Hippocampal formation (tissue), 2 donors: ENCODE data around the gene SHANK3.
"Not testable (repeated sequence)": the region's sequence is repeated elsewhere in the genome, so short reads cannot be mapped to it uniquely, and the experiment has no call there.

ENCODE experiments used
- DNase-seq, 2 donors: peaks; one replicate each; lab custom pipeline; 2025; lab: John Stamatoyannopoulos, UW

Gene SHANK3

DNA sequence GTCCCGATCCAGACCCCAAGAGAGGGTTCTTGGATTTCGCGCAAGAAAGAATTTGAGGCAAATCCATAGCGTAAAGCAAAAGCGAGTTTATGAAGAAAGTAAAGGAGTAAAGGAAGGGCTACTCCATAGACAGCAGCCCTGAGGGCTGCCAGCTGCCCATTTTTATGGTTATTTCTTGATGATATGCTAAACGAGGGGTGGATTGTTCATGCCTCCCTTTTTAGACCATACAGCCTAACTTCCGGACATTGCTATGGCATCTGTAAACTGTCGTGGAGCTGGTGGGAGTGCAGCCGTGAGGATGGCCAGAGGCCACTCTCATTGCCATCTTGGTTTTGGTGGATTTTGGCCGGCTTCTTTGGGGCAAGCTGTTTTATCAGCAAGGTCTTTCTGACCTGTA, 19.4 kb upstream of the SHANK3 start:
- DNase-seq = no peak

DNA sequence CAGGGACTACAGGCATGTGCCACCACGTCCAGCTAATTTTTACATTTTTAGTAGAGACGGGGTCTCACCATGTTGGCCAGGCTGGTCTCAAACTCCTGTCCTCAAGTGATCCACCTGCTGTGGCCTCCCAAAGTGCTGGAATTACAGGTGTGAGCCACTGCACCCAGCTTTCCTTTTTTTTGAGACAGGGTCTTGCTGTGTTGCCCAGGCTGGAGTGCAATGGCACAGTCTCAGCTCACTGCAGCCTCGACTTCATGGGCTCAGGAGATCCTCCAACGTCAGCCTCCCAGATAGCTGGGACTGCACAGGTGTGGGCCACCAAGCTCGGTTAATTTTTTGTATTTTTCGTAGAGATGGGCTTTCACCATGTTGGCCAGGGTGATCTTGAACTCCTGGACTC, 18.0 kb upstream of the SHANK3 start:
- not testable (repeated sequence) for DNase-seq

DNA sequence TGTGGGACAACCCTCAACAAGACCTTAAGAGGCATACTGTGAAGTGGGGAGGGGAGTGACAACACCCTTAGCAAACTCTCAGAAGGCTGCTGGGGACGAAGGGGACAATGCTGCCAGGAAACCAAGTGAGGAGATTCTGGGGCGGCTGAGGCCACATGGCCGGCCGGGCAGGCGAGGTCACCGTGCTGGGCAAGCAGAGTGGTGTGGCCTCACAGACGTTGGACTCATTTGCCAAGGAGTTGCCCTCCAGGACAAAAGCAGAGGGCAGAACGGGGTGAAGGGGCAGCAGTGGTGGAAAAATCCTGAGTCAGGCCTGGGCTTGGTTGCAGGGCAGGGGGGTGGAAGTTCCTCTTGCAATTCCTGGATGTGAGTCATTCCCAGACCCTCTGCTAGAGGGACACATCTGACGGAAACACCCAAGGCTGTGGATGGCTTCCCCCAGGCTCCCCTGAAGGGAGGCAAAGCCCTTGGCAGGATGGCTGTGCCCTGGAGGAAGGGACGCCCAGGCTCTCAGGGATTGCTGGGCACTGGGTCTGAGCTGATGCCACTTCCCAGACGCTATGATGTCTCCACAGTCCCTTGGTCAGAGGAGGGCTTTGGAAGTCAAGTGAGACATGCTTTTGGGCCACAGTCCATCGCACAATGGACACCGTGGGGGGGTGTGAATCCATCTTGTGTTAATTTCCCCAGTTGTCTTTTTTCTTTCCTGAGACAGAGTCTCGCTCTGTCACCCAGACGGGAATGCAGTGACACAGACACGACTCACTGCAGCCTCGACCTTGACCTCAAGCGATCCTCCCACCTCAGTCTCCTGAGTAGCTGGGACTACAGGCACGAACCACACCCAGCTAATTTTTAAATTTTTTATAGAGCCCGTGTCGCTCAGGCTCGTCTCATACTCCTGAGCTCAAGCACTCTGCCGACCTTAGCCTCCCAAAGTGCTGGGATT, 16.2 kb upstream of the SHANK3 start:
- DNase-seq = no peak

DNA sequence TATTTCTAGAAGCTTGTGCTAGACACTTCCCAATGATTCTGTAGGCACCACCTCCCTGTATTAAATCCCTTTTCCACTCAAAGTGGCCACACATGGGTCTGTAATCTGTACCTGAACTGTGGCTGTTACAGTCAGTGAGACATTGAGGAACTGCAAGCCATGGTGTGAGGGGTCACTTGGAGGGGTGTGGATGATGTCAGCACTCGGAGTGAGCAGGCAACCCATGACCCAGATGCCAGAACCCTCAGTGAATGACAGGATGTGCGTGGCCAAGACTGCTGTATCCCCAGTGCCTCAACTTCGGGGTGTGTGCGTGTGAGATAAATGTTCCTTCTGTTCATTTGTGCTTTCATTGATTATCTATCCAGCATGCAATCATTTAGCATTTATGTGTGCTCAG, 14.7 kb upstream of the SHANK3 start:
- DNase-seq = no peak

DNA sequence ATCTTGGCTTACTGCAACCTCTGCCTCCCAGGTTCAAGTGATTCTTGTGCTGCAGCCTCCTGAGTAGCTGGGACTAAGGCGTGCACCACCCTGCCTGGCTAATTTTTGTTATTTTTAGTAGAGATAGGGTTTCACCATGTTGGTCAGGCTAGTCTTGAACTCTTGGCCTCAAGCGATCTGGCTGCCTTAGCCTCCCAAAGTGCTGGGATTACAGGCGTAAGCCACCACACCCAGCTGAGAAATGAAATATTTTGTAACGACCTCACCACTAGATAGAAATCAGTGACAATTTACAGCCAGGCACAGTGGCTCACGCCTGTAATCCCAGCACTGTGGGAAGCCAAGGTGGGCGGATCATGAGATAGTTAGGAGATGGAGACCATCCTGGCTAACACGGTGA, 12.9 kb upstream of the SHANK3 start:
- DNase-seq = not testable (repeated sequence)

DNA sequence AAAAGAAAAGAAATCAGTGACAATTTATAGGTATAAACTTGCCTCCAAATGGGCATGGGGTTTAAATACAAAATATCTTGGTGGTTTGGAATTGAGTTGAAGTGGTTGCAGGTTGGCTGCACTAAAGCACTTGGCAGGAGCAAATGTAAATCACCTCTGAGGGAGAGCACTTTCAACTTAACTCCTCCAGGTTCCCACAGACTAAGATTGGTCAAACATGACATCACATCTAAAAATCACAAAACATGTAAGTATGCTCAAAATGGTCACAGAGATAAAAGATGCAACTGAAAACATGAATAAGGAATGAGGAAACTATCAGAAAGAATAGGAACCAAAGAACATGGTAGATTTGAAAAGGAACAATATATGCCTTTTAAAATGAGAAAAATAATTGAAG, 12.3 kb upstream of the SHANK3 start:
- DNase-seq = no peak

DNA sequence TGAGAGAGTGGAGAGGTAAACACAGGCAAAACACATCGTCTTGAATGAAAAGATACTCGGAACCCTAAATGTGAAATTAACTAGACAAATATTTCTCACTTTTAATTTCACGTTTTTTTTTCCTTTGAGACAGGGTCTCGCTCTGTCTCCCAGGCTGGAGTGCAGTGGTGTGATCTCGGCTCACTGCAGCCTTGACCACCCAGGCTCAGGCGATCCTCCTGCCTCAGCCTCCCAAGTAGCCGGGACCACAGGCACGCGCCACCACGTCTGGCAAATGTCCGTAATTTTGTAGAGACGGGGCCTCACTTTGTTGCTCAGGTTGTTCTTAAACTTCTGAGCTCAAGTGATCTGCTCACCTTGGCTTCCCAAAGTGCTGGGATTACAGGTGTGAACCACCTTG, 7.4 kb upstream of the SHANK3 start:
- DNase-seq = no peak

DNA sequence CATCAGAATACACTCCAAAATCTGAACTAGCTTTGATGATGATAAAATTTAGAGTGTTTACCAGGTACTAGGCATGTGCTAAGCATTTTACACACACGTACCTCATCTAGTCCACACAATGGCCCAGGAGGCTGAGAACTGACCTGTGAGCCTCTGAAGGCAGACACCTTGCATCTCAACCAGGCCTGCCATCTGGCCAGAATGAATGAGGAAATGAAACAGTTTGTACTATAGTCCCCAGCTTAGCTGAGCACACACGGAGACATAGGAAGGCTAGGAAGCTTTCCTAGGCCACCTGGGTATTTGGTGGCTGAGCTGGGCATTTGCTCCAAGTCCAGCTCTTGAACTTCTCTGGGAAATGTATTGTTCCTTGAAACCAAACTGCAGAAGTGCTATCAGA, 6.9 kb upstream of the SHANK3 start:
- DNase-seq = no peak

DNA sequence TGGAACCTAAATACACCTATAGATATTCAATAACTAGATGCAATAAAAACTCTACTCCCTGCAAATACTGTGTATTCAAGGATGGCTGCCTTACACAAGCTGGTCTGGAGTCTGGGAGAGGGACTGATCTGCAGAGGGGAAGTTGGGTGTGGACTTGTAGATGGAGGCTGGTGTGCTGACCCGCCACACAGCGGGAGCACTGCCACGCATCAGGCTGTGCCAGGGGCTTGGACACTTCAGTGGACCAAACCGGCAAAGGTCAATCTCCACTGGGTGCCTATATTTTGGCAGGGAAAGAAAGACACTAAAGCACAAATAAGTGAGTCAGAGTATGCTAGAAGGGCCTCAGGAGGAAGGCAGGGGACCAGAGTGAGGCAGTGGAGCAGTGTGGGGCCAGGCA, 2.1 kb upstream of the SHANK3 start:
- DNase-seq = no peak

DNA sequence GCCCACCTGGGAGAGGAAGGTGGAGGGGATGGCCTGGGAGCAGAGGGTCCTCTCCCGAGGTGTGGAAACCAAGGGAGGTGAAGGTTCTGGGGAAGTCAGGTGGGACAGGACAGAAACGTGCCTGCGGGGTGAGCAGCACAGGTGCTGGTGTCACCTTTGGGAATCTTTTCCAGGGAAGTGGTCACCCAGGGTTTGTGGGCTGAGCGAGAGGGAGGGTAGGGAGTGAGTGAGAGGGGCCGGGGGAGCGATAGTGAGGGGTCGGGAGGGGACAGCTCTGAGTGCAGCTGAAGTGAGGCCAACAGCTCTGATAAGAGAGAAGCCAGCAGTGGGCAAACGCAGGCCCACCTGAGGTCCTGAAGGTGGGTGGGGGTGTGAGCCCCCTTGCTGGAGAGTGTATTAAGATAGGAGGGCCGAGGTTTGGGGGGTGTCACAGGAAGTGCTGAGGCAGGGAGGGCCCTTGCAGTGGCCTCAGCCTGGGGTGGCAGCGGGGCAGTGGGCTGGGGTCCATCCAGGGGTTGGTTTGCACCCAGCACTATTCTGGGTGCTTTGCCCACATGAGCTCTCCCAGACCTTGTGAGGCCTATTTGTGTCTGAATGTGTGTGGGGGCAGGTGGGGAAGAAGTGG, 1.6 kb upstream of the SHANK3 start:
- DNase-seq = no peak

DNA sequence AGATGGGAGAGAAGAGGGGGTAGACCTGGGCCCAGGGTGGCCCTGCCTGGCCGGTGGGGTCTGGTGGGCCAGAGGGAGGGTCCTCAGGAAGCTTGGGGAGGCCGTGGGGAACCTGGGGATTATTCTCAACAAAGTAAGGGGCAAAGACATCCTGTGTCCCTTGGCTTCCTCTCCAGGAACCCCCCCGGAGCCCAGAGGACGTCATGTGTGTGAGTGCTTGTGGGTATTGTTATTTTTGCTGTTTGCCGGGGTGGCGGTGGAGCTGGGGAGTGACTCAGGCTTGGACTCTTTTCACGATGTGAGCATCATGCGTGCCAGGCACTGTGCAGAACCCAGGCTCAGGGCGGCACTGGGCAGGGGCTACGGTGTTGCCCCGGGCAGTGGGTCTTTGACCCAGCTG, 982 bp upstream of the SHANK3 start:
- DNase-seq = no peak

DNA sequence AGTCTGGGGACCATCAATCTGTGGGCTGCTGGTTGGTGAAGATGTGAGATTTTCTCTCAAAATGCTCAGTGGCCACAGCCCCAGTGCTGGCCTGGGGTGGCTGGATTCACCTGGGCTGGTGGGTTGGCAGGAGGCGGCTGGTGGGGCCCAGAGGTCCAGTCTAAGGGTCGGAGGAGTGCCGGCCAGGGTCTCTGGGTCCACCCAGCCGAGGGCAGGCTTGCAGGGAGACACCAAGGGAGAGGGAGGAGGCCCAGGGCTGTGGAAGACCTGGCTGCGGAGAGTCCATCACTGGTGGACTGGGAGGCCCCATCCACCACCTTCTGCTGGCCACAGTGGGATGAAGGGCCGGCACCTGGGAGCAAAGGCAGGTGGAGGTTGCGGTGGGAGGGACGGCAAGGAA, 582 bp upstream of the SHANK3 start:
- DNase-seq = no peak

DNA sequence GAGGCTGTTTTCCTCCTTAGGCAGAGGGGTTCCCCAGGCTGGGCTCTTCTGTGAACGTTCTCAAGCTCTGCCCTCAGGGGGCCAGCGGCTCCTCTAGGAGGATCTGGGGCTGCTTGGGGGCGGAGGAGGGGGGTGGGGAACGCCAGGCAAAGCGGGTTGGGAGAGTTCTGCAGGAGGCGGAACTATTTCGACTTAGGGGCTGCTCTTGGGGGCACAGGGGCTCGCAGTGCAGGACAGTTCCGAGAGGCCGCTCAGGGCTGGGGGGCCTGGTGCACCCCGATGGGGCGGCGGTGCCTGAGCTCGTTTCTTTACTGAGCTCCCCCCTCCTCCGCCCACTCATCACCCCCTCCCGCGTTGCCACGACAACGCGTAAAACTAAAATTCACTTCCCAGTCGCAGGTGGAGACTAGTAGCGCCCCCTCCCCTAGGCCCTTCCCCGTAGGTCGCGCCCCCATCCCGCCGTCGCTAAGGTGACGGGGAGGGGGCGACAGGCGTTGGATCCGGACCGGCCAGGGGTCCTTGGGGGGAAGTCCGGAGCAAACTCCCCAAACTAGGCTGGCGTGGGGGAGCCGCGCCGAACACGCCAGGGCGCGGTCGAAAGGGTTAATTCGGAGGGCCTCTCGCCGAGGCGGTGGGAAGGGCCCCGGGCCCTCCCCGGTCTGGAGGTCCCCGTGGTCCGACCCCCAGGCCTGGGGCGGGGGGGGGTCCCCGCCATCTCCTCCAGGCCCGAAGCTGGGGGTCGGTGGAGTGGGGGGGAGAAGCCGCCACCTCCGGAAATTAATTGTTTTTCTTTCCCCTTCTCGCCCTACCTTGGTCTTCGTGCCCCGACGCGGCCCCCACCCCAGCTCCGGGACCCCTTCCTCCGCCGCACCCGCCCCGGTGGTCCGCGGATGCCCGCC, 857 bp downstream of the SHANK3 start:
- no peak for DNase-seq

DNA sequence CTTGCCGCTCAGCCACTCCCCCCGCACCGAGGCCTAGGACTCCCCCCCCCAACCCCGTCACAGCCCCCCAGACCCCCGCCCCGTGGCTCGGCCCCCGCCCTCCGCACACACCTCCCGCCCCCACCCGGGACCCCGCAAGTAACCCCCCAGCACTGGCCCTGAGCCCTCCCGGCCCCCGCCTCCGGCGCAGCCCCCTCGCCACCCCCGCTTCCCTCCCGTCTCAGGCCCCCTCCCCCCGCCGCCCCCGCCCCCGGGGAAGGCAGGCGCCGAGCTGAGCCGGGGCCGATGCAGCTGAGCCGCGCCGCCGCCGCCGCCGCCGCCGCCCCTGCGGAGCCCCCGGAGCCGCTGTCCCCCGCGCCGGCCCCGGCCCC, 1.5 kb downstream of the SHANK3 start:
- DNase-seq = no peak

DNA sequence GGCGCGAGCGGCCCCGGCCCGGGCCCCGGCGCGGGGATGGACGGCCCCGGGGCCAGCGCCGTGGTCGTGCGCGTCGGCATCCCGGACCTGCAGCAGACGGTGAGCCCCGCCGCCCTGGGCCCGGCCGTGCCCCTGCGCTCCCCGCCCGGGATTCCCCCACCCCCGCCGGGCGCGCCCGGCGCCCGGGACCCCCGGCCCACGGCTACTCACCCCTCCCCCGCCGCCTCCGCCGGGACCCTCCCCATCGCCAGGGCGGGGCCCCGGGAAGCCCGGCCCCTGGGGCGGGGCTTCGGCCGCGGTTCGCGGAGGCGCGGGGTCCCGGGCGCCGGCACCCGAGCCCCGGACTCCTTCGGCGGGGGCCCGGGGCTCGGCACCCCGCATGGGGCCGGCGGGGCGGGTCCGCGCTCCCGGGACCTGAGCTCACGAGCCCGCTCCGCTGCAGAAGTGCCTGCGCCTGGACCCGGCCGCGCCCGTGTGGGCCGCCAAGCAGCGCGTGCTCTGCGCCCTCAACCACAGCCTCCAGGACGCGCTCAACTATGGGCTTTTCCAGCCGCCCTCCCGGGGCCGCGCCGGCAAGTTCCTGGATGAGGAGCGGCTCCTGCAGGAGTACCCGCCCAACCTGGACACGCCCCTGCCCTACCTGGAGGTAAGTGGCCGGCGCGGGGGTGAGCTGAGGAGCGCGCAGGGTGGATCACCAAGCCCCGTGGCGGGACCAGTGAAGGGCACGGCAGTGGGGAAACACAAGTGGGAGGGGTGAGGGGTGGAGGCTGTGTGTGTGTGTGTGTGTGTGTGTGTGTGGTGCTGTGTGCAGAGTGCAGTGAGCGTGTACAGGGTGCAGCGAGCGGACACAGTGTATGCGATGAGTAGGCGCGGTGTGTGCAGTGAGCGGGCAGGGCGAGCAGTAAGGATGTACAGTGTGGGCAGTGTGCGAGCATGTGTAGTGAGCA, 2.3 kb downstream of the SHANK3 start:
- DNase-seq = no peak

DNA sequence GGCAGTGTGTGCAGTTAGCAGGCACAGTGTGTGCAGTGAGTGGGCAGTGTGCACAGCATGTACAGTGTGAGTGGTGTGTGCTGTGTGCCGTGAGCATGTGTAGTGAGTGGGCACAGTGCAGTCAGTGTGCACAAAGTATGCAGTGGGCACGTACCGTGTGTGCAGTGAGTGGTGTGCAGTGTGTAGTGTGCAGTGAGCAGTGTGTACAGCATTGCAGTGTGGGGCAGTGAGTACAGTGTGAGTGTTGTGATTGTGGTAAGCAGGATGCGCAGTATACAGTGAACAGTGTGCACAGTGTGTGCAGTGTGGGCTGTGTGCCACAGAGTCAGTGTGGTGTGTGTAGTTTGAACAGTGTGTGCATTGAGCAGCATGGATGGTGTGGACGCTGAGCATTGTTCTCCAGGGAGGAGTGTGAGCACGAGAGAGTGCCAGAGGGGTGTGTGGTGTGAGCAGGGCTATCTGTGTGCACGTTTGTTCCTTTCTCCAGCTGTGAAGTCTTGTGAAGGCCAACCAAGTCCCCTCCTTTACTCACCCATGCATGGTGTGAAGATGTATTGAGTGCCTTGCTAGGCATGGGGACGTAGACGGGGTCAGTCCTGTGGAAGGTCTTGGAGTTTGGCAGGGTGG, 3.0 kb downstream of the SHANK3 start:
- no peak for DNase-seq

DNA sequence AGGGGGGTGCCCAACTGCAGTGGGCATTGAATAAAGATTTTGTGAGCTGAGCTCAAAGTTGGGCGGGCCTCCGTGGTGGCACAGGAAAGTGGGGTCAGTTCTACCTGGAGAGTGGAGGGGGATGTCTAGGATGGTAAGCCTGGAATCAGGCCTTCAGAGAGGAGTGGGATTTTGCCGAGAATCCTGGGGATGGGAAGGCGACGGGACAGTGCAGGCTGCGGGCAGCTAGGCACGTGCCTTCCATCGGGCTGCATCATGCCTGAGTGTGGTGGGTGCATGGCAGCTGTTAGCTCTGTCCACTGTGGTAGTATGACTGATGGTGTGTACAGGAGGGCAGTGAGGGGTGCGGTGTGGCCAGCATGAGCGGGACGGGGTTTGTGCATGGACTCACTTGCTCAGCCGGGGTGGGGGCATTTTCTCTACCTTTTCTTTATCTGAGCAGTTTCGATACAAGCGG, 3.6 kb downstream of the SHANK3 start:
- no peak for DNase-seq

DNA sequence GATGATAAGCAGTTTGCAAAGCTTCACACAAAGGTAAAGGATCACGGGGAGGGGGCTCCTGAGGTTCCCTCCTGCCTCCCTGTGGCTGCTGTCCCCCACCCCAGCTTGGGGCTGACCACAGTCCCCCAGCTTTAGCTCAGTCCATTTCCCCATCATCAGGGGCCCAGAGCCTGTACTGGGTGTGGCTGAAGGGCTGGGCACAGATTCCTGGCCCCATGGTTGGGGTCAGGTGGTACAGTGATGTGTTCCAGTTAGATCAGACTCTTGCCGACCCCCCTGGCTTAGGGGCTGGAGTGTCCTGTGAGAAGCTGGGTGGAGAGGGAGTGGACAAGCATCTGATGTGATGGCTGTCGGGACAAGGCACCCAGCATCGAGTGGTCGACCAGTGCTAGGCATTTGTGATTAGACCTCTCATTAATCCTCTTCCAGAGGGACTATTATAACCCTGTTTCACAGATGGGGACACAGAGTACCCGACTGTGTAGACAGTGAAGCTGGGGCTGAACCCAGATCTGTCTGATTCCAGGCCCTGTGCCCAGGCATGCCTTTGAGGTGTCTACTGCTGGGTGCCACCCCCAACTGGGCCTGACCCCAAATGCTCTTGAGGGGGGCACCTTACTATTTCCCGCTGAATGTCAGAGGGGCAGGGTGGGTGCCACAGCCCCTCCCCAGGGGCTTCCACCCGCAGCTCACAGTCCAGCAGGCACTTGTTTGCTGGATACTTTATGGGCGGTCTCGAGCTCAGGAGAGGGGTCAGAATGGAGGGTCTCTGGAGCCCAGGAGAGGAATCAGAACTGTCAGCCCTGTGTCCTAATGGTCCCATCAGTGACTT, 4.3 kb downstream of the SHANK3 start:
- no peak for DNase-seq

DNA sequence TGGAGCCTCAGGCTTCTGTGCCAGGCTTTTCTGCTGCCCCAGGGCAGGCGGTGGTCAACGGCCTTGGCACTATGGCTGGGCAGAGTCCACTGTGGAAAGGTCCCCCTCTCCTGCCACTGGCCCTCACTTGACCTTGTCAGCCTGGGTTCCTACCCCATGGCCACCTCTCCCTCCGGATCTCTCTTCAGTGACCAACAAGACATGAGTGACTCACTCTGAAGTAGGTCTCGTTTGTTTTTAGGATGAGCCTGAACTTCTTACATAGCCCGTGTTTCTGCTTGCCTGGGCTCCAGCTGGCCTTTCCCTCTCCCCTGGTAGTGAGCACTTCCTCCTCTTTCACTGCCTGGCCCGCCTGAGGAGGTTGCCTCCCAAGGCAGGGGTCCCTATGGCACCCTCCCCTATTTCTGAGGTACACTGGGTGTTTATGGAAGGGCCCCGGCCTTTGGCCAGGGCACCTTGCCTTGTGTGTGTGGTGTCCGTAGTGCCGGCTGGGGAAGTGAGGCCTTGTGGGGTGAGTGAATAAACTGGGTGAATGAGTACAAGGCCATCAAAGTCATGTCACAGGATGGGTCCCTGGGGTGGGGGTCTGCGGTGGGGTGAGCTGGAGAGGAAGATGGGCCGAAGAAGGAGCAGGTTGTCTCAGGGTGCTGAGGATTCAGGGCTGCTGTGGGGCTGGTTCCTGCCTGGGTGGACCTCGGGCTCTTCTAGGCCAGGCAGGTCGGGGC, 5.0 kb downstream of the SHANK3 start:
- DNase-seq = no peak
